HG02884 (cell line): ENCODE data around the gene LSM12.
"Not testable (repeated sequence)": the region's sequence is repeated elsewhere in the genome, so short reads cannot be mapped to it uniquely, and the experiment has no call there.

Experiments used
- ATAC-seq: cut with Tn5 transposase; IDR thresholded peaks from one replicate; pipeline ENCODE4 v1.9.1; 2021; ENCODE audit warnings: mild to moderate bottlenecking, moderate library complexity; ENCODE audit not compliant: unreplicated experiment

The LSM12 gene

GRCh38 chr17:44008205-44008909, 58.1 kb downstream of the LSM12 start:
- ATAC-seq, result no peak

- ATAC-seq, result no peak
Observed at GRCh38 chr17:44007346-44008204, 58.9 kb downstream of the LSM12 start.

- no peak for ATAC-seq
Observed at GRCh38 chr17:44006598-44007345, 59.7 kb downstream of the LSM12 start.

GRCh38 chr17:44006272-44006597, 60.2 kb downstream of the LSM12 start:
- no peak for ATAC-seq

DNA sequence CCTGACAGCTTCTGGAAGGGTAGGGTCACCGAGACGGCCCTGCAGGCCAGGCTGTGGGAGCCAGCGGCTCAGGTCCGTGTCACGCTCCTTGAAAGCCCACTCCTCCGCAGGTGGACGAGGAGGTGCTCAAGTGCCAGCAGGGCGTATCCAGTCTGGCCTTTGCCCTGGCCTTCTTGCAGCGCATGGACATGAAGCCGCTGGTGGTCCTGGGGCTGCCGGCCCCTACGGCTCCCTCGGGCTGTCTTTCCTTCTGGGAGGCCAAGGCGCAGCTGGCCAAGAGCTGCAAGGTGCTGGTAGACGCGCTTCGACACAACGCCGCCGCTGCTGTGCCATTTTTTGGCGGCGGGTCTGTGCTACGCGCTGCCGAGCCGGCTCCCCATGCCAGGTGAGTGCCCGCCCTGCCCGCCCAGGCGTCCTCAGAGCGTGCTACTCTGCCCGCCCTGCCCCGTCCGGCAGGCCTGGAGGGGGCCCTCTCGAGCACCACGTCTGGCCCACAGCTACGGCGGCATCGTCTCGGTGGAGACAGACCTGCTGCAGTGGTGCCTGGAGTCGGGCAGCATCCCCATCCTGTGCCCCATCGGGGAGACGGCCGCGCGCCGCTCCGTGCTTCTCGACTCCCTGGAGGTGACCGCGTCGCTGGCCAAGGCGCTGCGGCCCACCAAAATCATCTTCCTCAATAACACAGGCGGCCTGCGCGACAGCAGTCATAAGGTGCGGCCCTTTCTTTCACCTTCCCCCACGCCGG, 60.8 kb downstream of the LSM12 start:
- no peak for ATAC-seq

DNA sequence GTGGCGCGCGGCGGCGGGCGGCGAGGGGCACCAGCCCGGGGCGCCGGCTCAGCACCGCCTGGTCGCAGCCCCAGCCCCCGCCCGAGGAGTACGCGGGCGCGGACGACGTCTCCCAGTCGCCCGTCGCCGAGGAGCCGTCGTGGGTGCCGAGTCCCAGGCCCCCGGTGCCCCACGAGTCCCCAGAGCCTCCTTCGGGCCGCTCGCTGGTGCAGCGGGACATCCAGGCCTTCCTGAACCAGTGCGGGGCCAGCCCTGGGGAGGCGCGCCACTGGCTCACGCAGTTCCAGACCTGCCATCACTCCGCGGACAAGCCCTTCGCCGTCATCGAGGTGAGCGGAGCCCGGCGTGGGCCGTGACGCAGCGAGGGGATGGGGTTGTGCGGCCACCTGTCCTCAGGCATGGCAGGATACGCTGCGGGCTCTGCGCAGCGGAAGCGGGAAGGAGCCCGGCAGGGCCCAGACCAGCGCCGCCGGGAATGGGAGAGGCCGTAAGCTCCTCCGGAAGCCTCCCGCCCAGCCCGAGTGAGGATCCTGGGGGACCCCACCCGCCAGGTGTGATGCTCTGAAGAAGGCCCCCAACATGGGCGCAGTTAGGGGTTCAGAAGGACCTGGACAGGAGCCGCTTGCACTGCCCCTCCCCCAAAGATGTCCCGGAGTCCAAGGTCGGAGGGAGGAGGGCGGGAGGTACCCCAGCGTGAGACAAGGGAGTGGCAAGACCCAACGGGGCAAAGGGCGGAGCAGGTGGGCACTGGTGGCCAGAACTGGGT, 61.5 kb downstream of the LSM12 start:
- ATAC-seq, result no peak

GRCh38 chr17:44004077-44004760, 62.3 kb downstream of the LSM12 start, which contains the start of gene NAGS:
Gene NAGS, plus strand, starts transcription at chr17:44004622. Its CDS starts 42 bp downstream, at chr17:44004664.
- no peak for ATAC-seq

- no peak for ATAC-seq
Observed at GRCh38 chr17:44002141-44002848, 64.2 kb downstream of the LSM12 start.

- no peak for ATAC-seq
Observed at GRCh38 chr17:44001461-44001920, 65.0 kb downstream of the LSM12 start.

DNA sequence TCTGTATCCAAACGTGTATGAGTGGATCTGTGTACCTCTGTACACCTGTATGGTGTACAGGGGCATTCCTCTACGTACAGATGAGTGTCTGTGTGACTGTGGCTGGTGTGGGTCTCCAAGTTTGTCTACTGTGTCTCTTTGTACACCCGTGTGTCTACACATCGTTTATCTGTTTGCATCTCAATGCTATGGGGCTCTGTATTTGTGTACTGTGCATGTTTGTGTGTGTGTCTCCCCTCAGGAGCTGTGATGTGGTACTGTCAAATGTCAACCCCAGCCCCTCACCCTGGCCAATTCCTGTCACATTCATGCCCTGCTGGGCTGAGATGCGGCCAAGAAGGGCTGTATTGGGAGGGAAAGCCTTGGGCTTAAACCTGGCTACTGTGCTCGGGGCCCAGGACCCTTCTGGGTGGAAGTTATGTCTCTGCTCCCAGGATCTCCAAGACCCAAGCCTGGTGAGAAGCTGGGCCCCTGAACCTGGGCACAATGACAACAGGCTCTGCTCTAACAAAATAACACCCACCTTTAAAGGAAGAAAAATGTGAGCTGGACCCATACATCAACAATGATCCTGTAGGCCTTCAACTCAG, 65.5 kb downstream of the LSM12 start:
- no peak for ATAC-seq

GRCh38 chr17:44000141-44000860, 66.2 kb downstream of the LSM12 start:
- ATAC-seq, result no peak

GRCh38 chr17:43999024-43999423, 67.4 kb downstream of the LSM12 start:
- no peak for ATAC-seq

- no peak for ATAC-seq
Observed at GRCh38 chr17:43998552-43998951, 67.9 kb downstream of the LSM12 start.

DNA sequence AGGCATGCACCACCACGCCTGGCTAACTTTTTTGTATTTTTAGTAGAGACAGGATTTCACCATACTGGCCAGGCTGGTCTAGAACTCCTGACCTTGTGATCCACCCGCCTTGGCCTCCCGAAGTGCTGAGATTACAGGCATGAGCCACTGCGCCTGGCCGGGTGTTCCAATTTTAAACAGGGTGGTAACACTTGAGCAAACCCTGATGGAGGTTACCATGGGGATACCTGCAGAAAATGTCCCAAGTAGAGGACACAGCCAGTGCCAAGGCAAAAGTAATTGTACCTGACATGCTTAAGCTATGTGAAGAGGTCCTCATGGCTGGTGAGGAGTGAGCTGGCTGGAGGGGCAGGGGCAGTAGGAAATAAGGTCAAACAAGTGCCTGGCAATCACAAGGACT, 69.3 kb downstream of the LSM12 start:
- not testable (repeated sequence) for ATAC-seq

GRCh38 chr17:43995150-43995471, 71.4 kb downstream of the LSM12 start:
- no peak for ATAC-seq

DNA sequence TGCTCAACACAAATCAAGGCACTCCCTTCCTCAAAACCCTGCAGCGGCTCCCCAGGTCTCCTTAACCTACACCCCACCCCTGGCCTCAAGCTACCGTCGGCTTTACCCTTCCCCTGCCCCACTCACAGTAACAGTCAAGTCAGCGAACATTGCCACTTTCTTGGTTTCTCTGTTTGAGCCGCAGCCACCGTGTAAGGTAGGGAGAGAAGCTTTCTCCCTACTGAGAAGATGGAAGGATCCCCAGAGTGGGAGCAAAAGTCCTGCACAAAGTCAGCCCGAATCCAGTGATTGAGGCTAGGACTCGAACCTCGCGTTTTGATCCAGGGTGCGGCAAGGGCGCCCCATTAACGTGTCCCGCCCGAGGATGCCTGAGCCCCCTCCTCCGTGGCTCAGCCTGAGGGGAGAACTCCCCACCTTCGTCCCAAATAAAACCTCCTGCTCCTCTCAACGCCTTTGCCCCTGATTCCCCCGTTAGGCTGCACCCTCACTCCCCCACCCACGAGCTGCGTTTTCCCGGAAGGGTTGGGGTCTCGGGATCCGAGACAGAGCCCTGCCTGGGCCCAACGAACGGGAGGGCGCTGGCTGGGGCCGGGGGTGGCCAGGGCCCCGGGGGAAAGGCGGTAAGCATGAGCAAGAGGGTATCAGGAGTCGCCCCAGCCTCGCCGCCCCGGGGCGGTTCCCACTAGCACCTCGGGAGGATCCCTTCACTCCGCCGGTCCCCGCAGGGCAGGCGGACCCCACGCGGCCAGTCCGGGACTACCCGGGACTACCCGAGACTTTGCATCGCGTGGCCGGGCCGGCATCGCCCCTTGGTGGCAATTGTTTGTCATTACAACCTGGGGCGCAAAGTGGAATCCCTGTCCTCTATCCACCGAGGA, 72.0 kb downstream of the LSM12 start:
- no peak for ATAC-seq

GRCh38 chr17:43992641-43993040, 73.8 kb downstream of the LSM12 start:
- no peak for ATAC-seq
